Endothelial cell (in vitro differentiated cells): ENCODE measurements around the gene EGFLAM. TPM values are rescaled to one million over a fixed set of nuclear protein-coding genes. Genes with fewer than 3 reads are reported as not detected.
"Not testable (repeated sequence)": the region's sequence is repeated elsewhere in the genome, so short reads cannot be mapped to it uniquely, and the experiment has no call there.

Source experiments
- DNase-seq: peaks from one replicate; pipeline ENCODE4 v3.0.0; 2021; ENCODE audit warnings: low spot score
- H3K27ac Mint-ChIP-seq: one replicate; pipeline ENCODE4 v1.8.0; 2021; ENCODE audit warnings: mixed read lengths, inconsistent platforms; ENCODE audit not compliant: unreplicated experiment
- H3K27me3 Mint-ChIP-seq: one replicate; pipeline ENCODE4 v1.8.0; 2021; ENCODE audit warnings: mild to moderate bottlenecking, moderate library complexity, mixed read lengths, inconsistent platforms; ENCODE audit not compliant: unreplicated experiment
- H3K36me3 Mint-ChIP-seq: one replicate; pipeline ENCODE4 v1.8.0; 2021; ENCODE audit warnings: mild to moderate bottlenecking, low read depth, mixed read lengths, inconsistent platforms; ENCODE audit not compliant: unreplicated experiment
- H3K4me1 Mint-ChIP-seq: one replicate; pipeline ENCODE4 v1.8.0; 2021; ENCODE audit warnings: mild to moderate bottlenecking, mixed read lengths, inconsistent platforms; ENCODE audit not compliant: unreplicated experiment
- H3K4me3 Mint-ChIP-seq: one replicate; pipeline ENCODE4 v1.8.0; 2021; ENCODE audit warnings: mild to moderate bottlenecking, mixed read lengths, inconsistent platforms; ENCODE audit not compliant: unreplicated experiment
- H3K9me3 Mint-ChIP-seq: one replicate; pipeline ENCODE4 v1.8.0; 2021; ENCODE audit warnings: mixed read lengths, inconsistent platforms; ENCODE audit not compliant: unreplicated experiment
- total RNA-seq: library from RNA; stranded (reverse); fragmentation: NEBNext Ultra II Directional; extraction: Animal tissue kit (Norgen Biotek cat#: 25700); gene quantifications from one replicate; pipeline ENCODE4 v1.2.1, GENCODE V29; 2021; ENCODE audit not compliant: unreplicated experiment
- TF ChIP-seq, protein P1 (sequence below): fragments of 200-600 bp; sonication (generic); IDR thresholded peaks from one replicate; pipeline ENCODE4 v1.5.0; 2021; ENCODE audit warnings: antibody characterized with exemption; ENCODE audit not compliant: unreplicated experiment

Gene EGFLAM
- total RNA-seq, 1 donor from 2014 or later = 29.6 TPM

GRCh38 chr5:38330207-38330606 lies 71.8 kb downstream of the EGFLAM start:
- TF ChIP-seq, protein P1, sequence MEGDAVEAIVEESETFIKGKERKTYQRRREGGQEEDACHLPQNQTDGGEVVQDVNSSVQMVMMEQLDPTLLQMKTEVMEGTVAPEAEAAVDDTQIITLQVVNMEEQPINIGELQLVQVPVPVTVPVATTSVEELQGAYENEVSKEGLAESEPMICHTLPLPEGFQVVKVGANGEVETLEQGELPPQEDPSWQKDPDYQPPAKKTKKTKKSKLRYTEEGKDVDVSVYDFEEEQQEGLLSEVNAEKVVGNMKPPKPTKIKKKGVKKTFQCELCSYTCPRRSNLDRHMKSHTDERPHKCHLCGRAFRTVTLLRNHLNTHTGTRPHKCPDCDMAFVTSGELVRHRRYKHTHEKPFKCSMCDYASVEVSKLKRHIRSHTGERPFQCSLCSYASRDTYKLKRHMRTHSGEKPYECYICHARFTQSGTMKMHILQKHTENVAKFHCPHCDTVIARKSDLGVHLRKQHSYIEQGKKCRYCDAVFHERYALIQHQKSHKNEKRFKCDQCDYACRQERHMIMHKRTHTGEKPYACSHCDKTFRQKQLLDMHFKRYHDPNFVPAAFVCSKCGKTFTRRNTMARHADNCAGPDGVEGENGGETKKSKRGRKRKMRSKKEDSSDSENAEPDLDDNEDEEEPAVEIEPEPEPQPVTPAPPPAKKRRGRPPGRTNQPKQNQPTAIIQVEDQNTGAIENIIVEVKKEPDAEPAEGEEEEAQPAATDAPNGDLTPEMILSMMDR = no peak
- DNase-seq = no peak

DNA sequence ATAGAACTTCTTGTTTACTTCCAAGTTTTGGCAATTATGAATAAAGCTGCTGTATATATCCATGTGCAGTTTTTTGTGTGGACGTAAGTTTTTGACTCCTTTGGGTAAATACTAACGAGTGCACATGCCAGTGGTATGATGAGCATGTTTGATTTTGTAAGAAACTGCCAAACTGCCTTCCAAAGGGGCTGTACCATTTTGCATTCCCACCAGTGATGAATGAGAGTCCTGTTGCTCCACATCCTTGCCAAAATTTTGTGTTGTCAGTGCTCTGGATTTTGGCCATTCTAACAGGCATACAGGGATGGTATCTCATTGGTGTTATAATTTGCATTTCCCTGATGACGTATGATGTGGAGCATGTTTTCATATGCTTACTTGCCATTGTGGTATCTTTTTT lies 73.5 kb downstream of the EGFLAM start:
- Mint-ChIP-seq H3K27ac (no peak overlapping the region), H3K27me3 (no peaks in the 10 kb centered on the region), H3K4me3 (no peak overlapping the region), H3K36me3 (no peaks in the 10 kb centered on the region), H3K9me3 (no peaks in the 10 kb centered on the region), H3K4me1 (peaks cover 2% of the 10 kb centered on the region)
- TF ChIP-seq, protein P1 = no peak
- DNase-seq = no peak

More at GRCh38 chr5:38330207-38330606, 71.8 kb downstream of the EGFLAM start:
- Mint-ChIP-seq H3K27me3 (no peaks in the 10 kb centered on the region), H3K36me3 (no peaks in the 10 kb centered on the region), H3K4me3 (no peak overlapping the region), H3K9me3 (no peaks in the 10 kb centered on the region), H3K27ac (no peak overlapping the region), H3K4me1 (no peaks in the 10 kb centered on the region)

- peaks cover 13% of the 10 kb centered on the region for H3K4me1 Mint-ChIP-seq
- H3K27ac Mint-ChIP-seq, H3K36me3 Mint-ChIP-seq, H3K4me3 Mint-ChIP-seq, H3K27me3 Mint-ChIP-seq, DNase-seq, H3K9me3 Mint-ChIP-seq: not testable (repeated sequence)
Observed at GRCh38 chr5:38333181-38333580, 74.8 kb downstream of the EGFLAM start.

GRCh38 chr5:38338455-38338854 lies 80.1 kb downstream of the EGFLAM start:
- Mint-ChIP-seq H3K27ac (no peak overlapping the region), H3K27me3 (no peaks in the 10 kb centered on the region), H3K36me3 (no peaks in the 10 kb centered on the region), H3K4me3 (no peak overlapping the region), H3K4me1 (peaks cover 21% of the 10 kb centered on the region), H3K9me3 (no peaks in the 10 kb centered on the region)
- TF ChIP-seq, protein P1 = no peak
- no peak for DNase-seq

GRCh38 chr5:38339446-38339845 lies 81.1 kb downstream of the EGFLAM start:
- TF ChIP-seq, protein P1 = no peak
- H3K4me3 Mint-ChIP-seq = no peak overlapping the region
- H3K36me3 Mint-ChIP-seq = no peaks in the 10 kb centered on the region
- no peak for DNase-seq
- no peak overlapping the region for H3K27ac Mint-ChIP-seq
- H3K27me3 Mint-ChIP-seq = no peaks in the 10 kb centered on the region
- no peaks in the 10 kb centered on the region for H3K9me3 Mint-ChIP-seq
- peaks cover 21% of the 10 kb centered on the region for H3K4me1 Mint-ChIP-seq

DNA sequence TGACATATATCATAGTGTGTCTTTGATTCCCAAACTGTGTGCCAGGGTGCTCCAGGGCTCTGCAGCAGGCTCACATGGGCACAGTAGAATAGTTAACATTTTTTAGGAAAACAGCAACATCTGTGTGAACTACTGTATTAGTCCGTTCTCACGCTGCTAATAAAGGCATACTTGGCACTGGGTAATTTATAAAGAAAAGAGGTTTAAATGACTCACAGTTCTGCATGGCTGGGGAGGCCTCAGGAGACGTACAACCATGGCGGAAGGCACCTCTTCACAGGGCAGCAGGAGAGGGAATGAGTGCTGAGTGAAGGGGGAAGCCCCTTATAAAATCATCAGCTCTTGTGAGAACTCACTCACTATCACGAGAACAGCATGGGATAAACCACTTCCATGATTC lies 82.7 kb downstream of the EGFLAM start:
- Mint-ChIP-seq H3K27ac (no peak overlapping the region), H3K27me3 (no peaks in the 10 kb centered on the region), H3K4me1 (peaks cover 19% of the 10 kb centered on the region), H3K4me3 (no peak overlapping the region), H3K9me3 (no peaks in the 10 kb centered on the region), H3K36me3 (no peaks in the 10 kb centered on the region)
- TF ChIP-seq, protein P1 = no peak
- no peak for DNase-seq
